HCT116 (cell line): Measurements from ENCODE around the gene F13A1. TPM values are rescaled to one million over a fixed set of nuclear protein-coding genes. Genes with fewer than 3 reads are reported as not detected.

Source experiments
- ATAC-seq: fragments of 200-7000 bp; cut with Tn5 transposase; 2 replicates; pipeline ENCODE4 v1.9.1; 2020; ENCODE audit warnings: mild to moderate bottlenecking, moderate library complexity
- BruUV-seq: library from RNA; stranded (reverse); fragments of 400-500 nt; replicated peaks from 2 replicates; lab custom pipeline; 2021; lab: Mats Ljungman, UMichigan
- CTCF ChIA-PET: fragments of 300-600 bp; sonication (Branson Sonifier 250); formaldehyde crosslinking; loops from one replicate; lab custom pipeline; 2021; ENCODE audit warnings: antibody characterized with exemption; lab: Charles Lee
- POLR2A ChIA-PET: fragments of 300-600, 350-600 bp; sonication (Branson Sonifier 250); formaldehyde crosslinking; loops from one replicate; lab custom pipeline; 2021; ENCODE audit warnings: antibody characterized with exemption; lab: Charles Lee
- RAD21 ChIA-PET, 2 experiments: fragments of 300-600 bp; sonication (Branson Sonifier 250); formaldehyde crosslinking; loops; one replicate each; lab custom pipeline; 2023; ENCODE audit warnings: low total read pairs in 2 of 2; ENCODE audit not compliant: uncharacterized antibody in 2 of 2, unreplicated experiment in 2 of 2, low non-redundant PET in 1 of 2; lab: Charles Lee
- DNase-seq: peaks from one replicate; pipeline ENCODE4 v3.0.0-alpha.2; 2010; ENCODE audit warnings: low read depth, low spot score
- H2AFZ ChIP-seq: fragments of 200-600 bp; shearing (Covaris generic), sonication (generic); 2 replicates; pipeline ENCODE4 v1.6.1; 2017; ENCODE audit warnings: low read depth, mixed run types, mixed read lengths, antibody characterized with exemption, low read length; ENCODE audit not compliant: poor library complexity, severe bottlenecking
- H3K27ac ChIP-seq: 2 replicates; pipeline ENCODE4 v1.5.1; 2012; ENCODE audit warnings: low read depth, low read length
- H3K27me3 ChIP-seq: fragments of 200-600 bp; sonication (generic); 2 replicates; pipeline ENCODE4 v1.6.1; 2016; ENCODE audit warnings: mixed run types, low read length, mixed read lengths; ENCODE audit not compliant: insufficient read depth
- H3K36me3 ChIP-seq, 2 experiments: fragments of 200-500 bp in 1 of 2; fragments of 200-600 bp in 1 of 2; sonication (Bioruptor generic) in 1 of 2; sonication (generic) in 1 of 2; 2 replicates each; pipeline versions ENCODE4 v1.5.1 to v1.6.1; 2014 to 2016; ENCODE audit warnings: low read length in 2 of 2, inconsistent platforms in 1 of 2, mixed read lengths in 1 of 2, mixed run types in 1 of 2; ENCODE audit not compliant: insufficient read depth in 2 of 2, control insufficient read depth in 1 of 2
- H3K4me1 ChIP-seq, 2 experiments: fragments of 200-600 bp in 1 of 2; sonication (generic) in 1 of 2; 2 replicates each; pipeline versions ENCODE4 v1.5.1 to v1.6.1; 2012 to 2017; ENCODE audit warnings: low read length in 2 of 2, inconsistent platforms in 1 of 2, mild to moderate bottlenecking in 1 of 2, mixed read lengths in 1 of 2, mixed run types in 1 of 2, moderate library complexity in 1 of 2; ENCODE audit not compliant: insufficient read depth in 2 of 2, control insufficient read depth in 1 of 2
- H3K4me2 ChIP-seq: fragments of 200-600 bp; sonication (generic); 2 replicates; pipeline ENCODE4 v1.6.1; 2017; ENCODE audit warnings: mixed run types, low read length, mixed read lengths
- H3K4me3 ChIP-seq, 2 experiments: fragments of 200-600 bp in 1 of 2; sonication (generic) in 1 of 2; replicated peaks in 1 of 2; 2 replicates each; pipeline ENCODE4 v1.5.1; 2011 to 2016; ENCODE audit warnings: low read length in 2 of 2, control low read depth in 1 of 2, low read depth in 1 of 2, mild to moderate bottlenecking in 1 of 2, mixed read lengths in 1 of 2, mixed run types in 1 of 2
- H3K79me2 ChIP-seq: fragments of 200-600 bp; sonication (generic); 2 replicates; pipeline ENCODE4 v1.6.1; 2017; ENCODE audit warnings: mild to moderate bottlenecking, mixed run types, low read length, moderate library complexity, mixed read lengths; ENCODE audit not compliant: insufficient read depth
- H3K9ac ChIP-seq: fragments of 200-600 bp; sonication (generic); 2 replicates; pipeline ENCODE4 v1.6.1; 2016; ENCODE audit warnings: low read length, mixed read lengths
- H3K9me2 ChIP-seq: fragments of 200-600 bp; sonication (generic), shearing (Covaris generic); 2 replicates; pipeline ENCODE4 v1.6.1; 2017; ENCODE audit warnings: mixed run types, mild to moderate bottlenecking, moderate library complexity; ENCODE audit not compliant: insufficient read depth
- H3K9me3 ChIP-seq, 2 experiments: fragments of 200-500 bp in 1 of 2; fragments of 200-600 bp in 1 of 2; sonication (Bioruptor generic) in 1 of 2; sonication (generic) in 1 of 2; 2 replicates each; pipeline ENCODE4 v1.6.1; 2014 to 2017; ENCODE audit warnings: low read length in 2 of 2, mixed read lengths in 2 of 2, inconsistent platforms in 1 of 2, low read depth in 1 of 2, mild to moderate bottlenecking in 1 of 2, mixed run types in 1 of 2, moderate library complexity in 1 of 2; ENCODE audit not compliant: control insufficient read depth in 1 of 2, insufficient read depth in 1 of 2
- H4K20me1 ChIP-seq: fragments of 200-600 bp; sonication (generic), shearing (Covaris generic); 2 replicates; pipeline ENCODE4 v1.6.1; 2017; ENCODE audit warnings: mixed run types, mild to moderate bottlenecking, moderate library complexity; ENCODE audit not compliant: insufficient read depth
- CEBPB ChIP-seq: IDR thresholded peaks from 2 replicates; pipeline ENCODE4 v1.6.1; 2012; ENCODE audit warnings: low read depth
- CTCF ChIP-seq, 3 experiments: fragments of 200-600 bp in 1 of 3; sonication (generic) in 1 of 3; IDR thresholded peaks in 2 of 3; conservative IDR thresholded peaks in 1 of 3; 2 replicates each; pipeline ENCODE4 v1.5.1; 2012 to 2017; ENCODE audit warnings: low read depth in 2 of 3, low read length in 2 of 3, antibody characterized with exemption in 1 of 3, borderline replicate concordance in 1 of 3, control low read depth in 1 of 3, mild to moderate bottlenecking in 1 of 3, mixed read lengths in 1 of 3, mixed run types in 1 of 3, moderate library complexity in 1 of 3; ENCODE audit not compliant: insufficient read depth in 1 of 3
- FOSL1 ChIP-seq: IDR thresholded peaks from 2 replicates; pipeline ENCODE4 v1.6.1; 2012; ENCODE audit warnings: low read depth
- RAD21 ChIP-seq: IDR thresholded peaks from 2 replicates; pipeline ENCODE4 v1.6.1; 2012; ENCODE audit warnings: low read depth, mild to moderate bottlenecking
- SRF ChIP-seq: IDR thresholded peaks from 2 replicates; pipeline ENCODE4 v1.6.1; 2012; ENCODE audit warnings: low read depth
- ZNF274 ChIP-seq: fragments of 200-500 bp; sonication (Bioruptor generic); IDR thresholded peaks from 2 replicates; pipeline ENCODE4 v1.6.1; 2014; ENCODE audit warnings: mild to moderate bottlenecking, low read depth, low read length, inconsistent platforms
- intact Hi-C: fragments of 100-400 bp; cut with micrococcal nuclease; formaldehyde crosslinking; loops from 2 replicates; pipeline ENCODE4 v1.10.0; 2022
- total RNA-seq: library from RNA; stranded (reverse); gene quantifications from one replicate; pipeline ENCODE4 v1.2.1, GENCODE V29; 2021; ENCODE audit not compliant: unreplicated experiment
- TF ChIP-seq, protein P1 (sequence below): IDR thresholded peaks from 2 replicates; pipeline ENCODE4 v1.6.1; 2011; ENCODE audit warnings: mild to moderate bottlenecking, low read length, moderate library complexity; ENCODE audit not compliant: insufficient replicate concordance; ENCODE audit errors: extremely low read depth

The F13A1 gene
- total RNA-seq, 1 experiment from 2014 or later = 0.34 TPM

GRCh38 chr6:6166064-6166463 lies 154.4 kb downstream of the F13A1 start:
- no peaks in the 10 kb centered on the region for H3K4me1 ChIP-seq
- H3K9me3 ChIP-seq = no peaks in the 10 kb centered on the region
- BruUV-seq = no TSS peak
- no peaks in the 10 kb centered on the region for H3K79me2 ChIP-seq
- H3K36me3 ChIP-seq = no peaks in the 10 kb centered on the region
- no peak overlapping the region for H3K4me3 ChIP-seq
- no peak overlapping the region for H3K9ac ChIP-seq
- H3K27me3 ChIP-seq = peaks cover 36% of the 10 kb centered on the region; the same call in 1 of the 2 replicates
- TF ChIP-seq, protein P1, sequence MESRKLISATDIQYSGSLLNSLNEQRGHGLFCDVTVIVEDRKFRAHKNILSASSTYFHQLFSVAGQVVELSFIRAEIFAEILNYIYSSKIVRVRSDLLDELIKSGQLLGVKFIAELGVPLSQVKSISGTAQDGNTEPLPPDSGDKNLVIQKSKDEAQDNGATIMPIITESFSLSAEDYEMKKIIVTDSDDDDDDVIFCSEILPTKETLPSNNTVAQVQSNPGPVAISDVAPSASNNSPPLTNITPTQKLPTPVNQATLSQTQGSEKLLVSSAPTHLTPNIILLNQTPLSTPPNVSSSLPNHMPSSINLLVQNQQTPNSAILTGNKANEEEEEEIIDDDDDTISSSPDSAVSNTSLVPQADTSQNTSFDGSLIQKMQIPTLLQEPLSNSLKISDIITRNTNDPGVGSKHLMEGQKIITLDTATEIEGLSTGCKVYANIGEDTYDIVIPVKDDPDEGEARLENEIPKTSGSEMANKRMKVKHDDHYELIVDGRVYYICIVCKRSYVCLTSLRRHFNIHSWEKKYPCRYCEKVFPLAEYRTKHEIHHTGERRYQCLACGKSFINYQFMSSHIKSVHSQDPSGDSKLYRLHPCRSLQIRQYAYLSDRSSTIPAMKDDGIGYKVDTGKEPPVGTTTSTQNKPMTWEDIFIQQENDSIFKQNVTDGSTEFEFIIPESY = no peak
- TF ChIP-seq FOSL1 (no peak), SRF (no peak), CEBPB (no peak), CTCF (IDR thresholded peaks at IDR 0.05 in 2 of 3, conservative IDR thresholded peaks at IDR 0.05 in 1 of 3; ENCODE audit: borderline replicate concordance in 1 of 3, insufficient read depth in 1 of 3, low read depth in 2 of 3, low read length in 2 of 3) (no peak), ZNF274 (no peak), RAD21 (no peak)
- H4K20me1 ChIP-seq = no peaks in the 10 kb centered on the region
- no peak overlapping the region for H2AFZ ChIP-seq
- ChIA-PET RAD21 (no interaction called here), CTCF (no interaction called here), POLR2A (no interaction called here)
- DNase-seq (no peak), ATAC-seq (no peak)
- H3K4me2 ChIP-seq = no peak overlapping the region
- intact Hi-C loops = no loop called here
- H3K27ac ChIP-seq = no peak overlapping the region
- no peaks in the 10 kb centered on the region for H3K9me2 ChIP-seq
